NCI-H1694 (cell line): Measurements from ENCODE around the gene XPR1.

Experiments
- DNase-seq: peaks from one replicate; lab custom pipeline; 2025; lab: John Stamatoyannopoulos, UW

XPR1 gene

DNA sequence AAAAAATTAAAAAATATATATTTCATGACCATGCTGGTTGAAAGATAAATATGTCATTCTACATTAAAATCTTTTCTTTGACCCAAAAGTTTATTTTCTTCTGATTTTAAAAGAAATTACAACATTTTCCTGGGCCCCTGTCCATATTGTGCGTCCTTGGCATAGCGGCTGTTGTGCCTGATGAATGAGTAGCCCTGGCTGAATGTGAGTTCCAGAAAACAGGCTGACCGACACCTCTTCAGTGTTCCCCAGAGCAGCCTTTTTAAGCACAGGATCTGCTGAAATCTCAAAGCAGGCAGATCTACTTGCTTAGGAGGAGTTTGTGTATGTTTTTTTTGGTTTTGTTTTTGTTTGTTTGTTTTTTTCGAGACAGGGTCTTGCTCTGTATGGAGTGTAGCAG lies 300.6 kb downstream of the XPR1 start:
- DNase-seq = no peak

DNA sequence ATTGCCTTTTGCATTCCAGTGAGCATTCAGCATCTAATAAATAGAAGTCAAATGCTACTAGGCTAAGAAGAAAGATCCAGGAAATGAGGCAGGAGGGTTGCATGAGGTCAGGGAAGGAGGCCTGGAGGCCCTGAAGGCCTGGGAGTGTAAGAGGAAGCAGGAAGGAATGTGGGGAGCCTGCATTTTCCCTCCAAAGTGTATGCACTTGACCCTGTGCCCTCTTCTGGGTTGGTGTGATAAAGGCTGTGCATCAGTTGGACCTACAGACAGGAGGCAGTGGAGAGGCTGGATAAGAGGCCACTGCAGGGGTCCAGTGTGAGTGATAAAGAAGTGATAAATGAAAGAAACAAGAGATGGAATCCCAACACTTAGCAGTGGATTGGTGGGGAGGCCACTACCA lies 301.3 kb downstream of the XPR1 start:
- no peak for DNase-seq

DNA sequence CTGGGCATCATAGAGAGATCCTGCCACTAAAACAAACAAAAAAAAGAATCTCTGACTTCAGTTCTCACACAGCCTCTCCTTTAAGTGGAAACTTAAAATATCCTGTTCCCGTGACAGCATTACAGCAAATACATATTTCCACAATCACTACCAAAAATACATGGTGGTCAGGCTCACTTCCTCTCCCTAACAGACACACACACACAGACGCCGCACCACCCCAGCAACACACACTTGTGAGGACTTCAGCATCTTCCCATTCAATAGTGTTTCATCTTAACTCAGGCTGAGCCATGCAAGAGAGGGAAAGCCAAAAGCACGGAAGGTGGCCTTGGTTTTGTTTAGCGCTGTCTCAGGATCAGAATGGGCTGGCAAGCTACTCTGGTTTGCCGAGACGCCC lies 302.7 kb downstream of the XPR1 start:
- no peak for DNase-seq

DNA sequence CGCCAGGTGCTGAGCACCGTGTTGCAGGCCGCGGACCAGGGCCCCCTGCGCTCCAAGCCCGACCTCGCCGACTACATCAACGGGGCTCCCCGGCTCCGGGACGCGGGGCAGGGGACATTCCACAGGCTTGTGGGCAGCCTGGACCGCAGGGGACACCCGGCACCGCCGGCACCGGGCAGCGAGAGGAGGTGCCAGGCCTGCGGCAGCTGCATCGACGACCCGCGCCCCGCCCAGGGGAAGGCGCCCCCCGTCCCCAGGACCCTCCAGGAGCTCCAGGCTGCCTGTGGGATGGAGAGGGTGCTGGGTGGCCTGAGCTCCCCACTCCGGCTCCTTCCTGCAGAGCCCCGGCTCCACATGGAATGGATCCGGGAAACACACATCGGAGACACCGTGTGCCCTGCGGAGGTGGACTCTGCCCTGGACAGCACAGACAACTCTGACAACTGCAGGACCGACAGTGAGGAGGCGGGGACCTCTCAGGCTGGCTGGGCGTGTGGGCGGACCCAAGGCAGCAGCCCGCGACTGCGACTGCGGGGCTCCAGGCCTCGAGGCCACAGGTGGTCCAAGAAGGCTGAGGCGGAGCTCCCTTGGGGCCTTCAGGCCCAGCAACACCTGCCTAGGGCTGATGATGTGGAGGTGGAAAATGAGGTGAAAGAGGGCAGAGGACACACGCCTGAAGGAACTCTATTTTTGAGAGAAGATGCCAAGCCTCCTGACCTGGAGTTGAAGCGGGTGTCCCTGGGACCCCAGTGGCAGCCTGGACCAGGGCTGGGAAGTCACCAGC lies 303.7 kb downstream of the XPR1 start:
- no peak for DNase-seq

DNA sequence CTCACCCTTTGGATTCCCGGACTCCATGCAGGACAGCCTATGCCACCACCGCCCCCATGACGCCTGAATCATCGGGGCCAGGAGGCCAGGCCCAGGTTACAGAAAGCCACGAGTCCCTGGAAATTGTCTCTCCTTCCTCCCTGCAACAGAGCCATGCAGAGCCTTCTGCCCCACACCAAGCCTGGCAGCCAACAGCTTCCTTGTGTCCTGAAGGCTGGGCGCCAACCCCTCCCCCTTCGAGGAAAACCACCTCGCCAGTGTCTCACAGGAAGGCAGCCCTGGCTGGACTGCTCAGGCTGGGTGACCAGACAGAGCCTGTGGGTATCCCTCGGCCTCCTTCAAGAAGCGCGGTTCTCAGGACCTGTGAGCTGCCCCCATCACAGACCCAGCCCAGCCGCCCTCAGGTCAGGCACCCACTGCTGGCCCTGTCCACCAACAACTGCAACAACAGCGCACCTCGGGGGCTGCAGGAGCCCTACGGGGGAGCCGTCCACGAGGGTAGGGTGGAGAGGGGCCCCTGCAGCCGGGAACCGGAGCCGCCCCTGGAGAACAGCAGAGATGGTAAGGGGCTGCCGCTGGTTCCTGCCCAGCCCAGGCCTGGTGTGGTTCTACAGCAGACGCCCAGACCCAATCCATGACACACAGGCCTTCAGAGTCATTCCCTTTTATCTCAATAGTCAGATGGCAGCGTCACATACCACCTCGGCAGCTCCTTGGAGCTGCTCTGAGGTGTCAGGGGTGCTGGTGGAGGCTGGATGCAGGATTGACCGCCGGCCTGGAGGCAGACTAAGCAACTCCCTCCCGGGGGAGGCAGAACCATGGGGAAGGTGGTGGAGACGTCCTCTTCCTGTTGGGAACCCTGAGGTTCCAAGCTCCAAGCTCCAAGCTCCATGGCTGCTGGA lies 304.5 kb downstream of the XPR1 start:
- DNase-seq = no peak

DNA sequence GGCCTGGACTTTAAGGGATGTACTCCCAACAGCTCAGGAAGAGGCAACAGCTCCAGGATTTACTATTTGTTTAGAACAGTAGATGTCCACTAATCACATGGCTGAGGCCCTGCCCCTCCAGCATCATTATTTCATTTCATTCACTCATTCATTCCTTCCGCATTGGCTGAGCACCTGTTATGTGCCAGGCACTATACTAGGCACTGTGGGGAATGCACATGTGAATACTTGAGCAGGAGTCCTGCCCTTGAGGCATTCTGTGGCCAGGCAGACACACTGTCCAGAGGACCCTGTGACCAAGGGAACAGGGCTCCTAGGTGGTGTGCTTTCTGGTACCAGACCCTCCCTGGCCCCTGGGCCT lies 305.2 kb downstream of the XPR1 start:
- no peak for DNase-seq

DNA sequence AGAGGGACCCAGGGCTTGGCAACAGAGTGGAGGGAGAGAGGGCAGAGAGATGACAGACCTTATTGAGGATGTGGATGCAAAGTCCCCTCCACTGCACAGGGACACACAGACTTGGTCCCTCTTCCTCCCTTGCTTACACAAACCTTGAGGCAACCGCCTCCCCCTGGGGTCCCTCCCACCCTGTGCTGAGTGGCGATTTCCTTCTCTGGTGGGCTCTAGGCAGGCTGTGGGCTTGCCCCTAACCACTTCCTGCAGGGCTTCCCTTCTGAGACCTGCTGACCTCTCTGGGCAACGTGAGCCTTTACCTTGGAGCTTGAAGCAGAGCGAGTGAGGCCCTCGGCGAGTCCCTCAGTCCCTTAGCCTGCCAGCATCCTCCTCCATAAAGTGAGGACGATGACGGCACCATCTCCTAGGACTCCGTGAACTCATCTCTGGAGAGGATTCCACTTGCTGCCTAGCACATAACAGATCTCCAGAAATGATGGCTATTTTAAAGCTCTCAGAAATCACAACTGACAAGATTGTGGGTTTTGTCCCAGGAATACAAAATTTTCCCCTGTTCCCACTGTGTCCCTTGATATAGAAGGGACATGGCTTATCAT lies 305.9 kb downstream of the XPR1 start:
- no peak for DNase-seq

DNA sequence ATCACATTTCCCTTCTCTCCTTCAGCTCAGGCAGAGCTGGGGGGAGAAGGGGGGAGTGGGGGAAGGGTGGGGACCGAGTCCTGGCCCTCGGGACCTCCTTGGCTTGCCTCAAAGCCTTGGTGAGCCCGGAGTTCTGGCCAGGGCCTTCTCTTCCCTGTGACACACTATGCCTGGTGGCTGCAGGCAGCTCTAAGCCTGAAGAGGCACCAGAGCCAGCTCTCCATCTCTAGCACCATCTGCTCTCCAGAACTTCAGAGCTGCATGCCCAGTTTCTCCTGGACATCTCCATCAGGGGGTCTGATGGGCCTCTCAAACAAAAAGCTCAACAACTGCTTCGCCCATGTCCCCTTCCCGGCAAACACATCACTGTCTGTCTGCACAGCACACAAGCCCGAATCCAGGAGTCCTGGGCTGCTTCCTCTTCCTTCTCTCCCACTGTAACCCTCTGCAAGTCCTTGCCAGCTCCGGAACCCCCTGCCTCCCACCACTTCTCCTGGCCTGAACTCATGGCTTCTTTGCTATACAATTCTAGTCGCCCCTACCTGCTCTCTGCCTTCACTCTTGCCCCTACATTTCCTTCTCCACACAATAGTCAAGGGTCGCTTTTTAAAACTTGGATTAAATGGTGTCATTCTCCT lies 307.4 kb downstream of the XPR1 start:
- no peak for DNase-seq

DNA sequence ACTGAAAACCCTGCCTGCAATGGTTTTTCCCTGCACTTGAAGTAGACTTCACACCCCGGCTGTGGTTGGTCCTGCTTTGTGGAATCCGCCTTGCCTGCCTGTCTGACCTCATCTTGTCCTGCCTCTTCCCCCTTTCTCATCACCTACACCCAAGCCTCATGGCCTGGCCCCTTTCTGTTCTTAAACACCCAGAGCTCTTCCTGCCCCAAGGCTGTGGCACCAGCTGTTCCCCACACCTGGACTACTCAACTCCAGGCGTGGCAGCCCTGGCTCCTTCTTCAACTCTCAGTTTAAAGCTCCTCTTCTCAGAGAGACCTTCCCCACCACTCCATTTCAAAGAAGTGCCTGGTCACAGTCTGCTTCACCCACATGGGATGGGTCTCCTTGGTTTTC lies 307.9 kb downstream of the XPR1 start:
- no peak for DNase-seq
